ENCODE results near the gene SERPINB4.

DNA sequence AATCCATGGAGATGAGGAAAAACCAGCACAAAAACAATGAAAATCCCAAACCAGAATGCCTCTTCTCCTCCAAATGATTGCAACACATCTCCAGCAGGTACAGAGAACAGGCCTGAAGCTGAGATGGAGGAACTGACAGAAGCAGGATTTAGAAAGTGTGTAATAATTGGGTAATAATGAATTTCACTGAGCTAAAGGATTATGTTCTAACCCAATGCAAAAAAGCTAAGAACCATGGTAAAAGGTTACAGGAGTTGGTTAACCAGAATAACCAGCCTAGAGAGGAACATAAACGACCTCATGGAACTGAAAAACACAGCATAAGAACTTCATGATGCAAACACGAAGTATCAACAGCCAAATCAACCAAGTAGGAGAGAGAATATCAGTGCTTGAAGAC, 45.0 kb upstream of the SERPINB4 start:
- TF ChIP-seq, protein P1, sequence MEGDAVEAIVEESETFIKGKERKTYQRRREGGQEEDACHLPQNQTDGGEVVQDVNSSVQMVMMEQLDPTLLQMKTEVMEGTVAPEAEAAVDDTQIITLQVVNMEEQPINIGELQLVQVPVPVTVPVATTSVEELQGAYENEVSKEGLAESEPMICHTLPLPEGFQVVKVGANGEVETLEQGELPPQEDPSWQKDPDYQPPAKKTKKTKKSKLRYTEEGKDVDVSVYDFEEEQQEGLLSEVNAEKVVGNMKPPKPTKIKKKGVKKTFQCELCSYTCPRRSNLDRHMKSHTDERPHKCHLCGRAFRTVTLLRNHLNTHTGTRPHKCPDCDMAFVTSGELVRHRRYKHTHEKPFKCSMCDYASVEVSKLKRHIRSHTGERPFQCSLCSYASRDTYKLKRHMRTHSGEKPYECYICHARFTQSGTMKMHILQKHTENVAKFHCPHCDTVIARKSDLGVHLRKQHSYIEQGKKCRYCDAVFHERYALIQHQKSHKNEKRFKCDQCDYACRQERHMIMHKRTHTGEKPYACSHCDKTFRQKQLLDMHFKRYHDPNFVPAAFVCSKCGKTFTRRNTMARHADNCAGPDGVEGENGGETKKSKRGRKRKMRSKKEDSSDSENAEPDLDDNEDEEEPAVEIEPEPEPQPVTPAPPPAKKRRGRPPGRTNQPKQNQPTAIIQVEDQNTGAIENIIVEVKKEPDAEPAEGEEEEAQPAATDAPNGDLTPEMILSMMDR (IDR thresholded peaks at IDR 0.05; ENCODE audit: poor library complexity): no peak
- TF ChIP-seq EZH2 (IDR thresholded peaks at IDR 0.05; ENCODE audit: borderline replicate concordance) (no peak), EZH2phosphoT487 (IDR thresholded peaks at IDR 0.05; ENCODE audit: low read depth, severe bottlenecking, unreplicated experiment) (no peak)
